Kidney (tissue), 14 donors: Measurements from ENCODE around the gene MCRS1. TPM values are rescaled to one million over a fixed set of nuclear protein-coding genes. Genes with fewer than 3 reads are reported as not detected.

ENCODE experiments used
- DNase-seq, 5 donors: peaks; one replicate each; pipeline ENCODE4 v3.0.0-alpha.2; 2013 to 2020
- FAIRE-seq: peaks from 2 replicates; lab custom pipeline; 2012; peaks lifted over from hg19 to GRCh38; lab: Jason Lieb, UNC
- H3K27ac ChIP-seq, 2 donors: one replicate each; pipeline ENCODE4 v1.7.0; 2013; ENCODE audit warnings: low read depth in 2 of 2, low read length in 2 of 2, inconsistent platforms in 1 of 2
- H3K27me3 ChIP-seq: one replicate; pipeline ENCODE4 v1.7.1; 2013; ENCODE audit warnings: low read length, inconsistent platforms; ENCODE audit not compliant: control insufficient read depth, insufficient read depth
- H3K36me3 ChIP-seq, 3 donors: one replicate each; pipeline versions ENCODE4 v1.7.0 to v1.7.1; 2013; ENCODE audit warnings: low read length in 3 of 3, control low read depth in 1 of 3, inconsistent platforms in 1 of 3; ENCODE audit not compliant: insufficient read depth in 3 of 3, control insufficient read depth in 2 of 3
- H3K4me1 ChIP-seq, 3 donors: one replicate each; pipeline versions ENCODE4 v1.7.0 to v1.7.1; 2013; ENCODE audit warnings: low read length in 3 of 3, inconsistent platforms in 1 of 3, low read depth in 1 of 3; ENCODE audit not compliant: control insufficient read depth in 2 of 3, insufficient read depth in 2 of 3
- H3K4me3 ChIP-seq, 3 donors: one replicate each; pipeline versions ENCODE4 v1.7.0 to v1.8.1; 2013; ENCODE audit warnings: low read length in 3 of 3, control low read depth in 1 of 3, inconsistent platforms in 1 of 3
- H3K9ac ChIP-seq, 3 donors: one replicate each; pipeline versions ENCODE4 v1.7.0 to v1.7.1; 2013; ENCODE audit warnings: low read length in 3 of 3, control low read depth in 1 of 3, inconsistent platforms in 1 of 3
- H3K9me3 ChIP-seq, 3 donors: one replicate each; pipeline versions ENCODE4 v1.7.0 to v1.7.1; 2013; ENCODE audit warnings: low read length in 3 of 3, control low read depth in 1 of 3, inconsistent platforms in 1 of 3; ENCODE audit not compliant: control insufficient read depth in 2 of 3, insufficient read depth in 1 of 3
- CTCF ChIP-seq: IDR thresholded peaks from 3 replicates; pipeline ENCODE4 v1.5.1; 2012; ENCODE audit warnings: mild to moderate bottlenecking, moderate library complexity, borderline replicate concordance; ENCODE audit not compliant: insufficient read depth; ENCODE audit errors: extremely low read depth
- intact Hi-C: fragments of 100-400 bp; cut with DNase I; formaldehyde crosslinking; loops from one replicate; pipeline ENCODE4 v1.11.1; 2022
- polyA plus RNA-seq: library from polyadenylated mRNA; stranded (reverse); fragments of 350-450 nt; fragmentation: Illumina TruSeq; extraction: RNeasy Lipid Tissue Mini Kit (QIAGEN cat#74804); gene quantifications from one replicate; pipeline ENCODE4 v1.2.3, GENCODE V29; 2014; ENCODE audit warnings: low read depth, low replicate concordance; ENCODE audit not compliant: insufficient read depth
- total RNA-seq: library from RNA; stranded (reverse); fragmentation: NEBNext Ultra II Directional; extraction: Animal tissue kit (Norgen Biotek cat#: 25700); gene quantifications from one replicate; pipeline ENCODE4 v1.2.1, GENCODE V29; 2021
- donor health status: control.
- donor health status: control.
- donor health status: control.
- donor health status: control.
- donor health status: control.
- donor health status: DM: yes; HTN: yes; CAD: no.
- donor health status: Normal renal cell carcinoma (clear cell type).

Gene MCRS1
- total and polyA plus RNA-seq, 2 donors from 2014 or later = 60.4 to 66.8 TPM

- peaks cover 0 to 10% (median 5%) of the 10 kb centered on the region in 3 donors for H3K4me1 ChIP-seq
- no peaks in the 10 kb centered on the region for H3K9me3 ChIP-seq
- no peak overlapping the region for H3K4me3 ChIP-seq
- no peak overlapping the region for H3K9ac ChIP-seq
- no peaks in the 10 kb centered on the region for H3K27me3 ChIP-seq
- DNase-seq = no peak
- intact Hi-C loops = no loop called here
- H3K27ac ChIP-seq = no peak overlapping the region
- no peaks in the 10 kb centered on the region for H3K36me3 ChIP-seq
- FAIRE-seq = no peak
- TF ChIP-seq CTCF = no peak
Observed at GRCh38 chr12:49577589-49578315, 9.8 kb upstream of the MCRS1 start.

DNA sequence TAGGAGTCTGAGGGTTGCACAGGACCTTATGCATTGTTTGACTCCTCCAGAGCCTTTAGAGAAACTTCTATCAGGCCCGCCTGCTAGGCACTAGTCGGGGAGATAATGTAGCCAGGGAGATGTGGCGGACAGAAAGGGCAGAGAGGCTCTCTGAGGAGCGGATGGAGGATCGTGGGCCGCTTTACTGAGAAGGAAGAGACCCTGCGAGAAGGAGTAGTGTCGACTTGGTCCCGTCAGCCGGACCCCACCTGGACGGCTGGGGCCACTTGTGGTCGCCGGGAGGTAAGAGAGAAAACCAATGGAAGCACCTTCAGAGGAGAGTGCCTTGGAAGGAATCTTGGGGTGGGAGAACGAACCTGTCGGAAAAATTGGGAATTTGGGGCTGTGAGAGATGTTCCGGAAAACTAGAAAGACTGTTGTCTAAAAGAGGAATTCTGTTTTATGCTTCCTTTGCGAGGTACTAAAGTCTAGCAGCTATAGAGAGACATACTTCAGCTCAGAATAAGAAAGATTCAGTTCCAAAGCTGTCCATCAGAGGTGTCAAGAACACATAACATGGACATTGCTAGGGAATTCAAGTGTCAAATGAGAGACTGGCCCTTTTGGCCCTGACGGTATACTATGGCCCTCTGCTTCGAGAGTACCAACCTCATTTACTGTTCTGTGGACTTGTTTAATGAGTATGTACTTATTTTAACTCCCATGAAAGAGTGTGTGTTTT, 660 bp upstream of the MCRS1 start:
- Histone ChIP-seq H3K4me3 (peak overlapping the region; percentile 96 to 98 (median 97)), H3K9ac (peak overlapping the region; percentile 26 to 97 (median 94)), H3K36me3 (peaks cover 0 to 16% (median 5%) of the 10 kb centered on the region in 3 donors), H3K27ac (no peak overlapping the region), H3K27me3 (no peaks in the 10 kb centered on the region), H3K9me3 (no peaks in the 10 kb centered on the region), H3K4me1 (peaks cover 0 to 13% (median 7%) of the 10 kb centered on the region in 3 donors)
- DNase-seq (peak in 1 of 5 donors; percentile 66), FAIRE-seq (no peak)
- intact Hi-C loops = no loop called here
- TF ChIP-seq CTCF = no peak

GRCh38 chr12:49567302-49567610, 686 bp downstream of the MCRS1 start:
- peak overlapping the region in 1 of 2 donors; percentile 83 for H3K27ac ChIP-seq
- H3K9me3 ChIP-seq = no peaks in the 10 kb centered on the region
- H3K27me3 ChIP-seq = no peaks in the 10 kb centered on the region
- no peak for FAIRE-seq
- peak overlapping the region; percentile 89 to 97 (median 94) for H3K9ac ChIP-seq
- no peak for TF ChIP-seq CTCF
- intact Hi-C loops = no loop called here
- peak overlapping the region; percentile 96 to 98 (median 97) for H3K4me3 ChIP-seq
- DNase-seq = no peak
- peaks cover 0 to 13% (median 7%) of the 10 kb centered on the region in 3 donors for H3K4me1 ChIP-seq
- H3K36me3 ChIP-seq = peaks cover under 1 to 30% (median 14%) of the 10 kb centered on the region in 3 donors
